ACC112 (cell line): Measurements from ENCODE around the gene MMP13.

ENCODE experiments used
- H2AFZ ChIP-seq: fragments of 200-600 bp; sonication (generic); one replicate; pipeline ENCODE4 v1.6.0; 2017; ENCODE audit warnings: antibody characterized with exemption, low read length; ENCODE audit not compliant: unreplicated experiment
- H3K27ac ChIP-seq: fragments of 200-600 bp; sonication (generic); 2 replicates; pipeline ENCODE4 v1.5.1; 2014; ENCODE audit warnings: low read depth, mild to moderate bottlenecking, antibody characterized with exemption, low read length, moderate library complexity
- H3K27me3 ChIP-seq: fragments of 200-600 bp; sonication (generic); 2 replicates; pipeline ENCODE4 v1.6.1; 2014; ENCODE audit warnings: mild to moderate bottlenecking, antibody characterized with exemption, low read length, moderate library complexity, mixed read lengths; ENCODE audit not compliant: insufficient read depth
- H3K36me3 ChIP-seq: fragments of 200-600 bp; sonication (generic); 2 replicates; pipeline ENCODE4 v1.6.1; 2016; ENCODE audit warnings: mild to moderate bottlenecking, antibody characterized with exemption, low read length, moderate library complexity, mixed read lengths; ENCODE audit not compliant: insufficient read depth
- H3K4me1 ChIP-seq: fragments of 200-600 bp; sonication (generic); one replicate; pipeline ENCODE4 v1.6.1; 2016; ENCODE audit warnings: low read length, mixed read lengths; ENCODE audit not compliant: insufficient read depth, unreplicated experiment, control insufficient read depth
- H3K4me3 ChIP-seq: fragments of 200-600 bp; sonication (generic); 2 replicates; pipeline ENCODE4 v1.5.1; 2014; ENCODE audit warnings: mild to moderate bottlenecking, low read depth, low read length
- H3K79me2 ChIP-seq: fragments of 200-600 bp; sonication (generic); one replicate; pipeline ENCODE4 v1.6.0; 2016; ENCODE audit warnings: low read length; ENCODE audit not compliant: control insufficient read depth, unreplicated experiment, insufficient read depth

Gene MMP13

GRCh38 chr11:102940714-102941588 is 14.6 kb downstream of the MMP13 start:
- H3K27ac ChIP-seq: no peak overlapping the region
- H3K27me3 ChIP-seq: no peaks in the 10 kb centered on the region
- H3K79me2 ChIP-seq: no peaks in the 10 kb centered on the region
- no peak overlapping the region for H3K4me3 ChIP-seq
- H3K4me1 ChIP-seq: peaks cover 4% of the 10 kb centered on the region
- H3K36me3 ChIP-seq: no peaks in the 10 kb centered on the region
- peak overlapping the region; percentile 44 for H2AFZ ChIP-seq

GRCh38 chr11:102936864-102937509 is 18.5 kb downstream of the MMP13 start:
- H2AFZ ChIP-seq: no peak overlapping the region
- no peak overlapping the region for H3K4me3 ChIP-seq
- H3K27me3 ChIP-seq: peaks cover 17% of the 10 kb centered on the region
- peaks cover 4% of the 10 kb centered on the region for H3K4me1 ChIP-seq
- no peaks in the 10 kb centered on the region for H3K36me3 ChIP-seq
- H3K27ac ChIP-seq: no peak overlapping the region
- H3K79me2 ChIP-seq: no peaks in the 10 kb centered on the region

GRCh38 chr11:102935514-102935913 is 20.0 kb downstream of the MMP13 start:
- Histone ChIP-seq H3K27me3 (peaks cover 31% of the 10 kb centered on the region), H3K79me2 (no peaks in the 10 kb centered on the region), H2AFZ (no peak overlapping the region), H3K4me1 (no peaks in the 10 kb centered on the region), H3K36me3 (no peaks in the 10 kb centered on the region), H3K27ac (no peak overlapping the region), H3K4me3 (no peak overlapping the region)

GRCh38 chr11:102934735-102935134 is 20.8 kb downstream of the MMP13 start:
- Histone ChIP-seq H3K4me1 (no peaks in the 10 kb centered on the region), H3K27me3 (peaks cover 39% of the 10 kb centered on the region), H3K79me2 (no peaks in the 10 kb centered on the region), H3K36me3 (no peaks in the 10 kb centered on the region), H2AFZ (no peak overlapping the region), H3K27ac (no peak overlapping the region), H3K4me3 (no peak overlapping the region)

- no peak overlapping the region for H2AFZ ChIP-seq
- no peaks in the 10 kb centered on the region for H3K79me2 ChIP-seq
- H3K4me3 ChIP-seq: no peak overlapping the region
- H3K4me1 ChIP-seq: no peaks in the 10 kb centered on the region
- H3K36me3 ChIP-seq: no peaks in the 10 kb centered on the region
- H3K27me3 ChIP-seq: peaks cover 49% of the 10 kb centered on the region
- no peak overlapping the region for H3K27ac ChIP-seq
These were observed 21.9 kb downstream of the MMP13 start for GRCh38 chr11:102933627-102934026.

GRCh38 chr11:102932678-102933077 is 22.9 kb downstream of the MMP13 start:
- Histone ChIP-seq H2AFZ (no peak overlapping the region), H3K4me1 (no peaks in the 10 kb centered on the region), H3K27ac (no peak overlapping the region), H3K79me2 (no peaks in the 10 kb centered on the region), H3K36me3 (no peaks in the 10 kb centered on the region), H3K4me3 (no peak overlapping the region), H3K27me3 (peaks cover 56% of the 10 kb centered on the region)

- Histone ChIP-seq H3K79me2 (no peaks in the 10 kb centered on the region), H3K27ac (no peak overlapping the region), H3K4me3 (no peak overlapping the region), H3K4me1 (no peaks in the 10 kb centered on the region), H3K36me3 (no peaks in the 10 kb centered on the region), H3K27me3 (peaks cover 71% of the 10 kb centered on the region), H2AFZ (no peak overlapping the region)
These were observed 25.1 kb downstream of the MMP13 start for GRCh38 chr11:102930451-102930850.

- Histone ChIP-seq H3K36me3 (no peaks in the 10 kb centered on the region), H3K79me2 (no peaks in the 10 kb centered on the region), H3K4me1 (no peaks in the 10 kb centered on the region)
These were observed 25.6 kb downstream of the MMP13 start for GRCh38 chr11:102929972-102930371.

GRCh38 chr11:102929166-102929565 is 26.4 kb downstream of the MMP13 start:
- peaks cover 71% of the 10 kb centered on the region for H3K27me3 ChIP-seq
- no peaks in the 10 kb centered on the region for H3K79me2 ChIP-seq
- H3K4me1 ChIP-seq: no peaks in the 10 kb centered on the region
- no peak overlapping the region for H3K4me3 ChIP-seq
- H2AFZ ChIP-seq: no peak overlapping the region
- no peak overlapping the region for H3K27ac ChIP-seq
- no peaks in the 10 kb centered on the region for H3K36me3 ChIP-seq

More at GRCh38 chr11:102929972-102930371, 25.6 kb downstream of the MMP13 start:
- H2AFZ ChIP-seq: no peak overlapping the region
- H3K27me3 ChIP-seq: peaks cover 71% of the 10 kb centered on the region
- no peak overlapping the region for H3K27ac ChIP-seq
- H3K4me3 ChIP-seq: no peak overlapping the region

GRCh38 chr11:102928247-102928646 is 27.3 kb downstream of the MMP13 start:
- H3K4me1 ChIP-seq: no peaks in the 10 kb centered on the region
- H3K27ac ChIP-seq: no peak overlapping the region
- no peak overlapping the region for H3K4me3 ChIP-seq

GRCh38 chr11:102927624-102927990 is 27.9 kb downstream of the MMP13 start:
- no peak overlapping the region for H2AFZ ChIP-seq
- no peaks in the 10 kb centered on the region for H3K4me1 ChIP-seq
- no peak overlapping the region for H3K27ac ChIP-seq
- peaks cover 60% of the 10 kb centered on the region for H3K27me3 ChIP-seq
- H3K36me3 ChIP-seq: no peaks in the 10 kb centered on the region
- no peaks in the 10 kb centered on the region for H3K79me2 ChIP-seq
- no peak overlapping the region for H3K4me3 ChIP-seq

More at GRCh38 chr11:102928247-102928646, 27.3 kb downstream of the MMP13 start:
- Histone ChIP-seq H3K36me3 (no peaks in the 10 kb centered on the region), H2AFZ (no peak overlapping the region), H3K27me3 (peaks cover 66% of the 10 kb centered on the region), H3K79me2 (no peaks in the 10 kb centered on the region)
